HG03135 (cell line): ENCODE results near the gene JAZF1.

ENCODE experiments used
- ATAC-seq: cut with Tn5 transposase; IDR thresholded peaks from one replicate; pipeline ENCODE4 v1.9.1; 2021; ENCODE audit warnings: mild to moderate bottlenecking, moderate library complexity; ENCODE audit not compliant: unreplicated experiment

The JAZF1 gene

GRCh38 chr7:27795977-27796376, 384.6 kb downstream of the JAZF1 start:
- ATAC-seq: no peak

- no peak for ATAC-seq
Measured at GRCh38 chr7:27793780-27794179, 386.8 kb downstream of the JAZF1 start.

- ATAC-seq: no peak
Measured at GRCh38 chr7:27788437-27788836, 392.2 kb downstream of the JAZF1 start.

GRCh38 chr7:27784399-27785053, 396.1 kb downstream of the JAZF1 start:
- ATAC-seq: no peak

- ATAC-seq: no peak
Measured at GRCh38 chr7:27782849-27783248, 397.7 kb downstream of the JAZF1 start.

GRCh38 chr7:27781188-27781587, 399.4 kb downstream of the JAZF1 start:
- no peak for ATAC-seq
